ENCODE data around the gene BTNL8. TPM values are rescaled to one million over a fixed set of nuclear protein-coding genes. Genes with fewer than 3 reads are reported as not detected.

Gene BTNL8
- total RNA-seq, 1 experiment from 2014 or later = 0.85 TPM

GRCh38 chr5:180969406-180969805, 70.4 kb downstream of the BTNL8 start:
- H3K27me3 Mint-ChIP-seq (ENCODE audit: low read depth) = peaks cover 3% of the 10 kb centered on the region
- DNase-seq (ENCODE audit: low spot score) (no peak), ATAC-seq (no peak)
- TF ChIP-seq ERG (CRISPR knock-in tag; IDR thresholded peaks at IDR 0.05) (no peak), AFF4 (CRISPR knock-in tag; IDR thresholded peaks at IDR 0.05; ENCODE audit: borderline replicate concordance) (no peak), FOXP4 (CRISPR knock-in tag; IDR thresholded peaks at IDR 0.05) (no peak), PRDM15 (CRISPR knock-in tag; IDR thresholded peaks at IDR 0.05) (no peak)
- peaks cover 56% of the 10 kb centered on the region for H3K9me3 Mint-ChIP-seq
- no peak overlapping the region for H3K4me3 Mint-ChIP-seq
- no peak overlapping the region for H3K27ac Mint-ChIP-seq
- ChIA-PET CTCF (no interaction called here), POLR2A (no interaction called here)
- H3K36me3 Mint-ChIP-seq = peaks cover 15% of the 10 kb centered on the region
- H3K4me1 Mint-ChIP-seq = no peaks in the 10 kb centered on the region

- ChIA-PET POLR2A (no interaction called here), CTCF (no interaction called here)
- Mint-ChIP-seq H3K4me1 (no peaks in the 10 kb centered on the region), H3K27me3 (ENCODE audit: low read depth) (peaks cover 6% of the 10 kb centered on the region), H3K36me3 (peaks cover 18% of the 10 kb centered on the region), H3K4me3 (no peak overlapping the region), H3K9me3 (peaks cover 64% of the 10 kb centered on the region), H3K27ac (no peak overlapping the region)
- DNase-seq (ENCODE audit: low spot score) = no peak
- TF ChIP-seq ATF2 (CRISPR knock-in tag; IDR thresholded peaks at IDR 0.05; ENCODE audit: borderline replicate concordance, low read depth) (no peak), ZNF423 (CRISPR knock-in tag; IDR thresholded peaks at IDR 0.05) (no peak), MAX (CRISPR knock-in tag; IDR thresholded peaks at IDR 0.05) (no peak)
- ATAC-seq = no peak
Observed at GRCh38 chr5:180970336-180970735, 71.4 kb downstream of the BTNL8 start.

- ChIA-PET CTCF (no interaction called here), POLR2A (no interaction called here)
- Mint-ChIP-seq H3K27me3 (ENCODE audit: low read depth) (peaks cover 6% of the 10 kb centered on the region), H3K9me3 (peaks cover 64% of the 10 kb centered on the region), H3K4me3 (no peak overlapping the region), H3K27ac (no peak overlapping the region), H3K36me3 (peaks cover 23% of the 10 kb centered on the region), H3K4me1 (no peaks in the 10 kb centered on the region)
- DNase-seq (ENCODE audit: low spot score) (no peak), ATAC-seq (no peak)
- no peak for TF ChIP-seq KAT7 (CRISPR knock-in tag; IDR thresholded peaks at IDR 0.05; ENCODE audit: borderline replicate concordance)
- no peak for TF ChIP-seq ERG (CRISPR knock-in tag; IDR thresholded peaks at IDR 0.05)
- no peak for TF ChIP-seq ZBTB43 (CRISPR knock-in tag; IDR thresholded peaks at IDR 0.05)
- TF ChIP-seq TEAD1 (CRISPR knock-in tag; IDR thresholded peaks at IDR 0.05) = no peak
- no peak for TF ChIP-seq CBFB (CRISPR knock-in tag; IDR thresholded peaks at IDR 0.05; ENCODE audit: low read depth)
- TF ChIP-seq PRRX2 (CRISPR knock-in tag; IDR thresholded peaks at IDR 0.05) = no peak
- TF ChIP-seq E2F4 (CRISPR knock-in tag; IDR thresholded peaks at IDR 0.05; ENCODE audit: borderline replicate concordance, low read depth) = no peak
- no peak for TF ChIP-seq ZNF232 (CRISPR knock-in tag; IDR thresholded peaks at IDR 0.05)
- no peak for TF ChIP-seq ESRRA (CRISPR knock-in tag; IDR thresholded peaks at IDR 0.05; ENCODE audit: borderline replicate concordance)
Observed at GRCh38 chr5:180970875-180971274, 71.9 kb downstream of the BTNL8 start.
